Kidney (tissue), 14 donors: ENCODE measurements around the gene SCN4B. TPM values are rescaled to one million over a fixed set of nuclear protein-coding genes. Genes with fewer than 3 reads are reported as not detected.
A peak's percentile ranks its signal among the peaks of the same experiment; 100 is the strongest.

Experiments
- DNase-seq, 5 donors: peaks; one replicate each; pipeline ENCODE4 v3.0.0-alpha.2; 2013 to 2020
- FAIRE-seq: peaks from 2 replicates; lab custom pipeline; 2012; peaks lifted over from hg19 to GRCh38; lab: Jason Lieb, UNC
- H3K27ac ChIP-seq, 2 donors: one replicate each; pipeline ENCODE4 v1.7.0; 2013; ENCODE audit warnings: low read depth in 2 of 2, low read length in 2 of 2, inconsistent platforms in 1 of 2
- H3K27me3 ChIP-seq: one replicate; pipeline ENCODE4 v1.7.1; 2013; ENCODE audit warnings: low read length, inconsistent platforms; ENCODE audit not compliant: control insufficient read depth, insufficient read depth
- H3K36me3 ChIP-seq, 3 donors: one replicate each; pipeline versions ENCODE4 v1.7.0 to v1.7.1; 2013; ENCODE audit warnings: low read length in 3 of 3, control low read depth in 1 of 3, inconsistent platforms in 1 of 3; ENCODE audit not compliant: insufficient read depth in 3 of 3, control insufficient read depth in 2 of 3
- H3K4me1 ChIP-seq, 3 donors: one replicate each; pipeline versions ENCODE4 v1.7.0 to v1.7.1; 2013; ENCODE audit warnings: low read length in 3 of 3, inconsistent platforms in 1 of 3, low read depth in 1 of 3; ENCODE audit not compliant: control insufficient read depth in 2 of 3, insufficient read depth in 2 of 3
- H3K4me3 ChIP-seq, 3 donors: one replicate each; pipeline versions ENCODE4 v1.7.0 to v1.8.1; 2013; ENCODE audit warnings: low read length in 3 of 3, control low read depth in 1 of 3, inconsistent platforms in 1 of 3
- H3K9ac ChIP-seq, 3 donors: one replicate each; pipeline versions ENCODE4 v1.7.0 to v1.7.1; 2013; ENCODE audit warnings: low read length in 3 of 3, control low read depth in 1 of 3, inconsistent platforms in 1 of 3
- H3K9me3 ChIP-seq, 3 donors: one replicate each; pipeline versions ENCODE4 v1.7.0 to v1.7.1; 2013; ENCODE audit warnings: low read length in 3 of 3, control low read depth in 1 of 3, inconsistent platforms in 1 of 3; ENCODE audit not compliant: control insufficient read depth in 2 of 3, insufficient read depth in 1 of 3
- CTCF ChIP-seq: IDR thresholded peaks from 3 replicates; pipeline ENCODE4 v1.5.1; 2012; ENCODE audit warnings: mild to moderate bottlenecking, moderate library complexity, borderline replicate concordance; ENCODE audit not compliant: insufficient read depth; ENCODE audit errors: extremely low read depth
- intact Hi-C: fragments of 100-400 bp; cut with DNase I; formaldehyde crosslinking; loops from one replicate; pipeline ENCODE4 v1.11.1; 2022
- polyA plus RNA-seq: library from polyadenylated mRNA; stranded (reverse); fragments of 350-450 nt; fragmentation: Illumina TruSeq; extraction: RNeasy Lipid Tissue Mini Kit (QIAGEN cat#74804); gene quantifications from one replicate; pipeline ENCODE4 v1.2.3, GENCODE V29; 2014; ENCODE audit warnings: low read depth, low replicate concordance; ENCODE audit not compliant: insufficient read depth
- total RNA-seq: library from RNA; stranded (reverse); fragmentation: NEBNext Ultra II Directional; extraction: Animal tissue kit (Norgen Biotek cat#: 25700); gene quantifications from one replicate; pipeline ENCODE4 v1.2.1, GENCODE V29; 2021
- donor health status: control.
- donor health status: control.
- donor health status: control.
- donor health status: control.
- donor health status: control.
- donor health status: DM: yes; HTN: yes; CAD: no.
- donor health status: Normal renal cell carcinoma (clear cell type).

Gene SCN4B
- total and polyA plus RNA-seq, 2 donors from 2014 or later = 1.4 to 3.5 TPM

DNA sequence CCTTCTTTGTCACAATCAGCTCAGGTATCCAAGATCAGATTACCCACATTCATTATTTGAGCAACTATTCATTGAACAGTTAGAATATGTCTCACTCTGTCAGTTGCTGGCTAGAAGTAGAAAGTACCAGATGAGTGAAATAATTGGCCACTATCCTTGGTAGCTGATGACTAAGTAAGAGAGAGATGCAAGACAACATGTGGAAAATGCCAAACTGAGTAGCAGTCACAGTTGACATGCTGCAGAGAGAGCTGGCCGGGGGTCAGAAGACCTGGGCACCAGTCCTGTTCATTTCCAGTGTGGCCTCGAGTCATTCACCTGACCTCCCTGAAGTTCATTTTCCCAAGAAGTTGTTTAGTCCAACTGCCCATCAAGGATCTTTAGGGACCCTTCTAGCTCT, 43.4 kb downstream of the SCN4B start:
- no peak for FAIRE-seq

DNA sequence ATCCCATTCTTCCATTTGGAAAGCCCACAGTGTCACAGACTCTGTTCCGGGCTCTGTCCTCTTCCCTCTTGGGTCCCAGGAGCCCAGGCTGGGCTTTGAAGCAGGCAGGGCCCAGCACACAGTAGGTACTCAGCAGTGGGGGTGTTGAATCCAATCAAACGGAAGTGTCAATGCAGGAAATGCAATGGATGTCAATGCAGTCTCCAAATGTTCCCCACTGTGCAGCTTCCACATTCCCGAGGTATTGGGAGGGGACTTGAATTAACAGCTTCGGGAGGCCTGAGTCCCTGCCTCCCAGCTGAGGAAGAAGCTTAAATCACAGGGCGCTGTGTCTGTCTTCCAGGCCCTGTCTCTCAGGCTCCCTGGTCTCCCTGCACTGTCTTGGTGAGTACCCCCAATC, 44.1 kb downstream of the SCN4B start:
- Histone ChIP-seq H3K9me3 (no peaks in the 10 kb centered on the region), H3K4me3 (no peak overlapping the region), H3K4me1 (peaks cover 0 to 7% (median 4%) of the 10 kb centered on the region in 3 donors), H3K36me3 (no peaks in the 10 kb centered on the region), H3K27me3 (no peaks in the 10 kb centered on the region), H3K27ac (no peak overlapping the region), H3K9ac (no peak overlapping the region)
- no peak for FAIRE-seq
- peak in 1 of 5 donors; percentile 4 for DNase-seq
- intact Hi-C loops = no loop called here
- TF ChIP-seq CTCF = no peak

More for the DNA sequence above, 43.4 kb downstream of the SCN4B start:
- DNase-seq = peak in 1 of 5 donors; percentile 11
- no peaks in the 10 kb centered on the region for H3K36me3 ChIP-seq
- no peak for TF ChIP-seq CTCF
- H3K9ac ChIP-seq = no peak overlapping the region
- H3K4me3 ChIP-seq = no peak overlapping the region
- H3K27me3 ChIP-seq = no peaks in the 10 kb centered on the region
- peaks cover 0 to 4% (median under 1%) of the 10 kb centered on the region in 3 donors for H3K4me1 ChIP-seq
- no peaks in the 10 kb centered on the region for H3K9me3 ChIP-seq
- no peak overlapping the region for H3K27ac ChIP-seq
- intact Hi-C loops = no loop called here

- no peaks in the 10 kb centered on the region for H3K27me3 ChIP-seq
- no peak overlapping the region for H3K9ac ChIP-seq
- TF ChIP-seq CTCF = no peak
- no peak overlapping the region for H3K4me3 ChIP-seq
- FAIRE-seq (no peak), DNase-seq (peak in 1 of 5 donors; percentile 0)
- H3K4me1 ChIP-seq = peaks cover 0 to 7% (median 4%) of the 10 kb centered on the region in 3 donors
- intact Hi-C loops = no loop called here
- no peaks in the 10 kb centered on the region for H3K36me3 ChIP-seq
- no peak overlapping the region for H3K27ac ChIP-seq
- no peaks in the 10 kb centered on the region for H3K9me3 ChIP-seq
These were observed 45.8 kb downstream of the SCN4B start for GRCh38 chr11:118106789-118107335.
